HepG2 (cell line): ENCODE results near the gene CIAO3. TPM values are rescaled to one million over a fixed set of nuclear protein-coding genes. Genes with fewer than 3 reads are reported as not detected.

ENCODE experiments used
- ARID5B ChIP-seq: IDR thresholded peaks from 2 replicates; pipeline ENCODE4 v1.4.0; 2020; ENCODE audit warnings: mild to moderate bottlenecking, missing genetic modification reagents
- EP300 ChIP-seq, 3 experiments: sonication (generic) in 1 of 3; formaldehyde crosslinking in 1 of 3; IDR thresholded peaks; 2 replicates each; pipeline versions ENCODE4 v1.5.1 to v1.6.1; 2011 to 2020; ENCODE audit warnings: low read depth in 2 of 3, low read length in 2 of 3, borderline replicate concordance in 1 of 3, improper control_type of control experiment in 1 of 3, mild to moderate bottlenecking in 1 of 3, missing genetic modification reagents in 1 of 3, moderate library complexity in 1 of 3
- ETV6 ChIP-seq: sonication (generic); formaldehyde crosslinking; conservative IDR thresholded peaks from 2 replicates; pipeline ENCODE4 v1.4.0; 2020; ENCODE audit warnings: missing genetic modification reagents
- HDAC1 ChIP-seq: sonication (generic); formaldehyde crosslinking; IDR thresholded peaks from 2 replicates; pipeline ENCODE4 v1.5.1; 2020; ENCODE audit warnings: mild to moderate bottlenecking, missing genetic modification reagents
- MAX ChIP-seq: IDR thresholded peaks from 2 replicates; pipeline ENCODE4 v1.6.1; 2012; ENCODE audit warnings: inconsistent platforms
- MIXL1 ChIP-seq: IDR thresholded peaks from 2 replicates; pipeline ENCODE4 v1.6.1; 2016
- RFXAP ChIP-seq: sonication (generic); formaldehyde crosslinking; IDR thresholded peaks from 2 replicates; pipeline ENCODE4 v1.4.0; 2020; ENCODE audit warnings: missing genetic modification reagents, borderline replicate concordance
- SRSF4 ChIP-seq: fragments of 200-400 bp; formaldehyde crosslinking; IDR thresholded peaks from one replicate; pipeline ENCODE4 v1.6.1; 2018; ENCODE audit warnings: mild to moderate bottlenecking, low read depth, low read length, moderate library complexity; ENCODE audit not compliant: poor library complexity, severe bottlenecking
- U2AF2 ChIP-seq: fragments of 200-400 bp; formaldehyde crosslinking; IDR thresholded peaks from 2 replicates; pipeline ENCODE4 v1.6.1; 2017; ENCODE audit warnings: low read depth, mild to moderate bottlenecking, low read length
- ZNF180 ChIP-seq: sonication (generic); formaldehyde crosslinking; IDR thresholded peaks from 2 replicates; pipeline ENCODE4 v1.4.0; 2020; ENCODE audit warnings: low read depth, missing genetic modification reagents, borderline replicate concordance
- ZNF513 ChIP-seq: sonication (generic); formaldehyde crosslinking; conservative IDR thresholded peaks from 2 replicates; pipeline ENCODE4 v1.5.0; 2020; ENCODE audit warnings: missing genetic modification reagents
- ZNF691 ChIP-seq: sonication (generic); formaldehyde crosslinking; IDR thresholded peaks from 2 replicates; pipeline ENCODE4 v1.4.0; 2020; ENCODE audit warnings: missing genetic modification reagents, low read depth, mild to moderate bottlenecking, borderline replicate concordance
- ZNF768 ChIP-seq: sonication (generic); formaldehyde crosslinking; IDR thresholded peaks from 2 replicates; pipeline ENCODE4 v1.4.0; 2020; ENCODE audit warnings: missing genetic modification reagents
- polyA plus RNA-seq, 8 experiments: library from polyadenylated mRNA; depleted of rRNA in 3 of 8; stranded (reverse) in 7 of 8; unstranded in 1 of 8; fragments of >200 nt; fragmentation: Illumina TruSeq in 4 of 8; extraction: Trizol in 4 of 8; gene quantifications; 2 replicates each; pipeline versions ENCODE4 v1.2.1 to v1.2.3, GENCODE V29; 2011 to 2016; ENCODE audit warnings: low read depth in 4 of 8, missing spikeins in 1 of 8, mixed read lengths in 1 of 8; ENCODE audit not compliant: insufficient read depth in 1 of 8
- total RNA-seq, 5 experiments: library from RNA; depleted of rRNA; stranded (reverse); fragments of >200 nt; fragmentation: Illumina TruSeq; extraction: Trizol; gene quantifications; 2 replicates each; pipeline ENCODE4 v1.2.3, GENCODE V29; 2016; ENCODE audit warnings: low read depth in 1 of 5

Gene CIAO3
- total and polyA plus RNA-seq, 2 of the 13 experiments (the other 11 are each of a cell fraction or from before 2014, with no cell fraction given) = 21.7 to 25.0 TPM

- no peak for TF ChIP-seq EP300 (IDR thresholded peaks at IDR 0.05; ENCODE audit: low read depth in 2 of 2, low read length in 2 of 2)
- no peak for TF ChIP-seq EP300 (CRISPR knock-in tag; IDR thresholded peaks at IDR 0.05; ENCODE audit: borderline replicate concordance)
- peak; percentile 15; the same call in 1 of the 2 replicates for TF ChIP-seq HDAC1 (CRISPR knock-in tag)
- peak; percentile 30; the same call in 1 of the 2 replicates for TF ChIP-seq ZNF768 (CRISPR knock-in tag)
- TF ChIP-seq ARID5B = peak; percentile 35; the same call in 1 of the 2 replicates
- TF ChIP-seq RFXAP (CRISPR knock-in tag) = no peak
- 0 out of 2 replicates have a peak, but pooled peaks have one; percentile 17 for TF ChIP-seq ZNF691 (CRISPR knock-in tag)
- TF ChIP-seq ETV6 (CRISPR knock-in tag) = 0 out of 2 replicates have a peak, but pooled peaks have one; percentile 24
- no peak for TF ChIP-seq U2AF2
- TF ChIP-seq ZNF513 = no peak
- no peak for TF ChIP-seq MIXL1 (CRISPR knock-in tag)
- no peak for TF ChIP-seq SRSF4
- TF ChIP-seq MAX = peak; percentile 37; the same call in 1 of the 2 replicates
- no peak for TF ChIP-seq ZNF180 (CRISPR knock-in tag)
- TF ChIP-seq, all 625 proteins: peak for 48
Measured at GRCh38 chr16:727291-727977, 13.4 kb downstream of the CIAO3 start (continued).
